Measurements from ENCODE around the gene CCR8. TPM values are rescaled to one million over a fixed set of nuclear protein-coding genes. Genes with fewer than 3 reads are reported as not detected.

The CCR8 gene
- polyA plus RNA-seq, 1 donor from 2014 or later: not detected

DNA sequence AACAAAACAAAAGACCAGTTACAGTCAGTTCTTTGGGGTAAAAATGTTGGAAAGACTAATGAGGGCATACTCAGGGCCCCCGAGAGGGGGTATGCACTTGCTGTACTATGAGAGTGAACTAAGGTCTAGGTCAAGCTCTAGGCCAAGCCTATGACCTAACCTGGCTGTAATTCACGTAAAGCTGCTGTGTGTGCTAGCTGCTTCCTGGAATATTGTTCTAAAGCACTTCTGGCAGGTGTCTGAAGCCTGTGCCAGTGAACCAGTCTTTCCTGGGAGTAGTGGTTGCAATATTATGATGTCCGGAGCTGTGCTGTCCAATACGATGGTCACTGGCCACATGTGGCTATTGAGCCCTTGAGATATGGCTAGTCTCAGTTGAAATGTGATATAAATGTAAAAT is 36.5 kb upstream of the CCR8 start:
- no peaks in the 10 kb centered on the region for H3K36me3 ChIP-seq (ENCODE audit: insufficient read depth, low read length)
- no peaks in the 10 kb centered on the region for H3F3A ChIP-seq (ENCODE audit: insufficient read depth, low read length, poor library complexity, severe bottlenecking)
- H2AFZ ChIP-seq (ENCODE audit: low read depth, low read length): no peak overlapping the region
- H3K27me3 ChIP-seq (ENCODE audit: insufficient read depth, low read depth, low read length): no peaks in the 10 kb centered on the region
- no peaks in the 10 kb centered on the region for H4K20me1 ChIP-seq (ENCODE audit: insufficient read depth)
- H3K4me3 ChIP-seq (ENCODE audit: low read length): no peak overlapping the region
- no peaks in the 10 kb centered on the region for H3K9me2 ChIP-seq (ENCODE audit: insufficient read depth, low read length)
- no peak overlapping the region for H3K4me2 ChIP-seq (ENCODE audit: low read length)
- no peak overlapping the region for H3K27ac ChIP-seq (ENCODE audit: low read length)
- no peaks in the 10 kb centered on the region for H3K79me2 ChIP-seq (replicated peaks; ENCODE audit: insufficient read depth, low read length)
- no peak overlapping the region for H3K9ac ChIP-seq (ENCODE audit: low read length)
- H3K9me3 ChIP-seq (ENCODE audit: low read length): no peaks in the 10 kb centered on the region
- TF ChIP-seq TAF1 (IDR thresholded peaks at IDR 0.05; ENCODE audit: low read depth) (no peak), SMC3 (conservative IDR thresholded peaks at IDR 0.05; ENCODE audit: poor library complexity) (no peak), MXI1 (conservative IDR thresholded peaks at IDR 0.05; ENCODE audit: poor library complexity, severe bottlenecking) (no peak), RAD21 (conservative IDR thresholded peaks at IDR 0.05) (no peak), POLR2AphosphoS5 (IDR thresholded peaks at IDR 0.05) (no peak), EZH2 (IDR thresholded peaks at IDR 0.05; ENCODE audit: borderline replicate concordance, insufficient read depth, low read length, poor library complexity, severe bottlenecking) (no peak)
- TF ChIP-seq, protein P1, sequence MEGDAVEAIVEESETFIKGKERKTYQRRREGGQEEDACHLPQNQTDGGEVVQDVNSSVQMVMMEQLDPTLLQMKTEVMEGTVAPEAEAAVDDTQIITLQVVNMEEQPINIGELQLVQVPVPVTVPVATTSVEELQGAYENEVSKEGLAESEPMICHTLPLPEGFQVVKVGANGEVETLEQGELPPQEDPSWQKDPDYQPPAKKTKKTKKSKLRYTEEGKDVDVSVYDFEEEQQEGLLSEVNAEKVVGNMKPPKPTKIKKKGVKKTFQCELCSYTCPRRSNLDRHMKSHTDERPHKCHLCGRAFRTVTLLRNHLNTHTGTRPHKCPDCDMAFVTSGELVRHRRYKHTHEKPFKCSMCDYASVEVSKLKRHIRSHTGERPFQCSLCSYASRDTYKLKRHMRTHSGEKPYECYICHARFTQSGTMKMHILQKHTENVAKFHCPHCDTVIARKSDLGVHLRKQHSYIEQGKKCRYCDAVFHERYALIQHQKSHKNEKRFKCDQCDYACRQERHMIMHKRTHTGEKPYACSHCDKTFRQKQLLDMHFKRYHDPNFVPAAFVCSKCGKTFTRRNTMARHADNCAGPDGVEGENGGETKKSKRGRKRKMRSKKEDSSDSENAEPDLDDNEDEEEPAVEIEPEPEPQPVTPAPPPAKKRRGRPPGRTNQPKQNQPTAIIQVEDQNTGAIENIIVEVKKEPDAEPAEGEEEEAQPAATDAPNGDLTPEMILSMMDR (IDR thresholded peaks at IDR 0.05; ENCODE audit: poor library complexity, severe bottlenecking): no peak

DNA sequence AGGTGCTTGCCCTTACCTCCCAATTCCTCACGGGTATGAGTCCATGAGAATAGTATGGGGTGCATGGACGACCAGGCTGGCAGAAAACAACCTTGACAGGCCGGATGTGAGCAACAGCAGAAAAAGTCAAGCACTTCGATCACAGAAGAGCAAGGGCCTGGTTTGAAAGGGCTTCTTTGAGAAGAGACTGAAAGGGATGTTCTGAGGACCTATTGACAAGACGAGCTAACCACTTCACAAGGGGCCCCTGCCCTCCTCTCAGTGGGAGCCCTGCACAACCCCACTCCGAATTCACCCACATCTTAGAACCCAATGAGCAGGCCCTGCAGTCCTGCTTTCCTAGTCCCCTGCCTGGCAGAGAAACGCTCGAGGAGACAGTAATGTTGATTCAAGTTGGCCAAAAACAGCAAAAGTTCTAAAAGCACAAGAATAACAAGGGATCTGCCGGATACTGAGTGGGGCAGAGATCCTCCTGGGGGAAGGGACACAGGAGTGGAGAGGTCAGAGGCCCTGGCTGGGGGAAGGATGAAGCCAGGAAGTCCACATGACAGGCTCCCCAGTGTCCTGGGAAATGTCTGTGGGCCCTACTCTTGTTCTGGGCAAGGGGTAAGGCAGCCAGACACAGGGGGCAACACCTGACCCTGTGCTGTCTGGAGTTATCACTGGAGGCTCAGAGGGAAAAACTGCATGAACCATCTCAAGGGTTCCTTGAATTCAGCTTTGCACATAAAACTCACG is 34.9 kb upstream of the CCR8 start:
- Histone ChIP-seq H3K27me3 (ENCODE audit: insufficient read depth, low read depth, low read length) (no peaks in the 10 kb centered on the region), H3K4me2 (ENCODE audit: low read length) (no peak overlapping the region), H3K27ac (ENCODE audit: low read length) (no peak overlapping the region), H3F3A (ENCODE audit: insufficient read depth, low read length, poor library complexity, severe bottlenecking) (no peaks in the 10 kb centered on the region), H3K4me3 (ENCODE audit: low read length) (no peak overlapping the region), H2AFZ (ENCODE audit: low read depth, low read length) (no peak overlapping the region), H3K36me3 (ENCODE audit: insufficient read depth, low read length) (no peaks in the 10 kb centered on the region), H3K9ac (ENCODE audit: low read length) (no peak overlapping the region), H3K79me2 (replicated peaks; ENCODE audit: insufficient read depth, low read length) (no peaks in the 10 kb centered on the region), H3K9me3 (ENCODE audit: low read length) (no peaks in the 10 kb centered on the region), H3K9me2 (ENCODE audit: insufficient read depth, low read length) (no peaks in the 10 kb centered on the region), H4K20me1 (ENCODE audit: insufficient read depth) (no peaks in the 10 kb centered on the region)
- no peak for TF ChIP-seq EZH2 (IDR thresholded peaks at IDR 0.05; ENCODE audit: borderline replicate concordance, insufficient read depth, low read length, poor library complexity, severe bottlenecking)
- TF ChIP-seq, protein P1 (IDR thresholded peaks at IDR 0.05; ENCODE audit: poor library complexity, severe bottlenecking): no peak
- TF ChIP-seq, protein P2, sequence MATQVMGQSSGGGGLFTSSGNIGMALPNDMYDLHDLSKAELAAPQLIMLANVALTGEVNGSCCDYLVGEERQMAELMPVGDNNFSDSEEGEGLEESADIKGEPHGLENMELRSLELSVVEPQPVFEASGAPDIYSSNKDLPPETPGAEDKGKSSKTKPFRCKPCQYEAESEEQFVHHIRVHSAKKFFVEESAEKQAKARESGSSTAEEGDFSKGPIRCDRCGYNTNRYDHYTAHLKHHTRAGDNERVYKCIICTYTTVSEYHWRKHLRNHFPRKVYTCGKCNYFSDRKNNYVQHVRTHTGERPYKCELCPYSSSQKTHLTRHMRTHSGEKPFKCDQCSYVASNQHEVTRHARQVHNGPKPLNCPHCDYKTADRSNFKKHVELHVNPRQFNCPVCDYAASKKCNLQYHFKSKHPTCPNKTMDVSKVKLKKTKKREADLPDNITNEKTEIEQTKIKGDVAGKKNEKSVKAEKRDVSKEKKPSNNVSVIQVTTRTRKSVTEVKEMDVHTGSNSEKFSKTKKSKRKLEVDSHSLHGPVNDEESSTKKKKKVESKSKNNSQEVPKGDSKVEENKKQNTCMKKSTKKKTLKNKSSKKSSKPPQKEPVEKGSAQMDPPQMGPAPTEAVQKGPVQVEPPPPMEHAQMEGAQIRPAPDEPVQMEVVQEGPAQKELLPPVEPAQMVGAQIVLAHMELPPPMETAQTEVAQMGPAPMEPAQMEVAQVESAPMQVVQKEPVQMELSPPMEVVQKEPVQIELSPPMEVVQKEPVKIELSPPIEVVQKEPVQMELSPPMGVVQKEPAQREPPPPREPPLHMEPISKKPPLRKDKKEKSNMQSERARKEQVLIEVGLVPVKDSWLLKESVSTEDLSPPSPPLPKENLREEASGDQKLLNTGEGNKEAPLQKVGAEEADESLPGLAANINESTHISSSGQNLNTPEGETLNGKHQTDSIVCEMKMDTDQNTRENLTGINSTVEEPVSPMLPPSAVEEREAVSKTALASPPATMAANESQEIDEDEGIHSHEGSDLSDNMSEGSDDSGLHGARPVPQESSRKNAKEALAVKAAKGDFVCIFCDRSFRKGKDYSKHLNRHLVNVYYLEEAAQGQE (IDR thresholded peaks at IDR 0.05; ENCODE audit: borderline replicate concordance): no peak
- TF ChIP-seq MXI1 (conservative IDR thresholded peaks at IDR 0.05; ENCODE audit: poor library complexity, severe bottlenecking): no peak
- TF ChIP-seq POLR2AphosphoS5 (IDR thresholded peaks at IDR 0.05): no peak
- TF ChIP-seq RAD21 (conservative IDR thresholded peaks at IDR 0.05): no peak
- TF ChIP-seq SMC3 (conservative IDR thresholded peaks at IDR 0.05; ENCODE audit: poor library complexity): no peak
- no peak for TF ChIP-seq EP300 (conservative IDR thresholded peaks at IDR 0.05; ENCODE audit: poor library complexity, severe bottlenecking)
- no peak for TF ChIP-seq TAF1 (IDR thresholded peaks at IDR 0.05; ENCODE audit: low read depth)

Measured in neural cell (in vitro differentiated cells).